Urothelium cell line (cell line): Measurements from ENCODE around the gene ZNF653.
A peak's percentile ranks its signal among the peaks of the same experiment; 100 is the strongest.

ENCODE experiments used
- DNase-seq: peaks from one replicate; pipeline ENCODE4 v3.0.0; 2011; ENCODE audit warnings: low spot score, mixed read lengths
- FAIRE-seq: peaks from 2 replicates; lab custom pipeline; 2011; peaks lifted over from hg19 to GRCh38; lab: Jason Lieb, UNC

The ZNF653 gene

DNA sequence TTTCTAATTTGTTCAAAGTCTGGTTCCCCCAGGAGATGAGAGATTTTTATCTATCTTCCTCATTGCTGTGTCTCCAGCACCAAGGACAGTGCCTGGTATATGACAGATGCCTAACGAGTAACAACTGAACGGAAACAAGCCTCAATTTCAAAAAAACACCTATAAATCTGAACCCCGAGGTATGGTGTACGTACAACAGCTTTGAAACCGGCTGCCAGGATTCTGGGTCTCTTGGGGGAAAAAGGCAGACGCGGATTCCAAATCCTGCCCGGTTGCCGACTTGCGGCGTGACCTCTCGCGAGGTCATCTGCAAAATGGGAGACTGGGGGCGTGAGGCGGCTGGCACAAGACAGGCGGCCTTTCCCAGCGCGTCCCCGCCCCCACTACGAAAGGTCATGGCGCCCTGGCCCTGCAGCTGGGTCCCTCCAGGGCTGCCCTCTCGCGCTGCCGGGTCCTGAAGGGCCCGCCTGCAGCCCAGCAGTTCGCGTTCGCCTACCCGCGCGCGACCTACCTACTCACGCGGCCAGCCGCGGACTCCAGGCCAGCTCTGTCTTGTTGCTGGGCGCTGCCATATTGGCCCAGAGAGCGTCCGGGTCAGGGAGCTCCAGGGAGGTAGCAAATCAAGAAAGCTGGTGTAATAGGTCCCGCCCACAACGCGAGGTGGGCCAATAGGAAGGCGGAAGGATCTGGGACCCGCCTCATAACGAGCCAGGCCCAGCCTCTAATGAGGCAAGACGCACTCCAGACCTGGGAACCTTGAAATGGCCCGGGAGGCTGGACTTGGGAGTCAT, 23.1 kb upstream of the ZNF653 start, which contains the start of gene ECSIT:
ECSIT (minus strand) TSS at position 584 of the 791 bp plus-strand sequence. CDS start 9,964 bp downstream, outside the sequence.
- peak; percentile 91 for DNase-seq
- FAIRE-seq: no peak

GRCh38 chr19:11519138-11519537, 13.5 kb upstream of the ZNF653 start:
- DNase-seq: no peak
- no peak for FAIRE-seq

DNA sequence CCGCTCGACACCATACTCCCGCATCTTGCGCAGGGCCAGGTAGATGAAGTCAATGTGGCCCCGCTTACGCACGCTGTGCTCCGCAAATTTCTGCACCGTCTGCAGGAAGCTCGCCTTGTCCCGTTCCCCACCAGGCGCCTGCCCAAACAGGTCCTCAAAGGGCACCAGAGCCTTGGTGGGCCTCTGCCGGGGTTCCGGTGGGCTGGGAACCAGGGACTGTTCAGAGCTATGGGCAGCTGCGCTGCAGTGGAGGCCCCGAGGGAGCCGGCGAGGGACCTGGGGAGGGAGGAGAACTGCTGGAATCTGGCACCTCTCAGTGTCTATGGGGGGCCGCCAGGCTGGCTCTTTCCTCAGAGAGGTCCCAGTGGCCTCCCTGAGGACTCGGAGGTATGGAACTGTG, 8.3 kb upstream of the ZNF653 start:
- no peak for FAIRE-seq
- no peak for DNase-seq

- FAIRE-seq: no peak
- no peak for DNase-seq
These were observed 4.8 kb upstream of the ZNF653 start for GRCh38 chr19:11510444-11510843.

DNA sequence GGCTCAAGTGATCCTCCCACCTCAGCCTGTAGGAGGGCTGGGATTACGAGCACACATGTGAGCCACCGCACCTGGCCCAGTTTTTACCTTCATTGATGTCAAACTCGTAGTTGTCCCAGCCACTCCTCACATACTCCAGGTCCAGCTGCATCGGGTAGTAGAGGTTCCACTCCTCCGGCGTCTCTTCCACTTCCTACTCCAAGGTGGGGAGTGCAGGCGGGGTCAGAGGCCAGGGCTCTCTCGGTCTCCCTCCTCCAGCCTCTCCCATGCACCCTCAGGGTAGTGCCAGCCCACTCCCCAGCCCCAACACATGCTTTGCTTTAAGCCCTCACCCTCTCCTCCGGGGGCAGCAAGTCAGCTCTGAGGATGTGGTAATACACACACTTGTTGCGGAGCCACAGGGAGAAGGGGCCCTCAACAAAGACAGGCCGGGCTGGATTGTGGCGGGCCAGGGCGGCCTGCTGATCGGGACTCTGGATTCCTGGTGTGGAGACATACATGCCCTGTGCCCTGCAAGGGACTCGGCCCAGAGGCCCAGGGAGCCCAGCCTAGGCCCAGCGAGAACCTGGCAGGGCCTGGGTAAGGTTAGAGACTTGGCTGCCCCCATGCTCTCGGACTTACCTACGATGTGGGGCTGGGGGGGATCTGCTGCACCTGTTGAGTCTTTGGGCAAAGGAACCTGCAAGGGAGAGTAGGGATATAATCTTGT, 1.9 kb upstream of the ZNF653 start:
- DNase-seq: no peak
- FAIRE-seq: no peak

DNA sequence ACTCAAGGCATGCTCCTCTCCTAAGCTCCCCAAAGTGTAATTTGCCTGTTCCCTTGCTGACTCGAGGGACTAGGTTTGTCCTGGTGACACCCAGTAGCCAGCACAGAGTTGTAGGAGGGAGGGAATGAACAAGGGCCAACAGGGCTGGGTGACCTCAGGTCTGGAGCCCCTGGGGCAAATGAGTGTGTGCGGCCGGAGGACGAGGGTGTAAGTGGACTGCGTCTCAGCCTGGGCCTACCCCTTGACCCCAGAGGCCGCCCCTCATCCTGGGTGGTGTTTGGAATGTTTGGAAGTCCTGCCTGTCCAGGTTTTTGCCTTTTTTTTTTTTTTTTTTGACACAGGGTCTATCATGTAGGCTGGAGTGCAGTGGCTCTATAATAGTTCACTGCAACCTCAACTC, 1.3 kb upstream of the ZNF653 start:
- DNase-seq (no peak), FAIRE-seq (no peak)

DNA sequence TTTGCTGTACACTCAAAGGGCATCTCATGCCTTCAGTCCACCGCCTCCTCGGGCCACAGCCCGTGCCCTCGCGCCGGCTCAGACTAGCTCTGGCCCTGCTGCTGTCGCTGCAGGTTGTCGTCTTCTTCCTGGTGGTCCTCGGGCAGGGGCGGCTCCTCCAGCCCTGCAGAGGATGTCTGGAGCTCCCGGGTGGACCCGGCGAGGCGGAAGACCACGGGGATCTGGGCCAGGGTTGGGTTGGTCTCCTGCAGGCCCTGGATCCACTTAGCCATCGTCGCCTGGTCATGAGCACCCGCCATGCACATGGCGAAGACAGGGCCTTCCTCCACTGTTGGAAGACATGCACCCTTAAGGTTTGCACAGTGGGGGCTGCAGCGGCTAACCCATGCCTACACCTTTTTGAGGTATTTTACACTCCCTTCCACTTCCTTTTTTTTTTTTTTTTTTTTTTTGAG, 489 bp upstream of the ZNF653 start:
- FAIRE-seq: no peak
- no peak for DNase-seq

DNA sequence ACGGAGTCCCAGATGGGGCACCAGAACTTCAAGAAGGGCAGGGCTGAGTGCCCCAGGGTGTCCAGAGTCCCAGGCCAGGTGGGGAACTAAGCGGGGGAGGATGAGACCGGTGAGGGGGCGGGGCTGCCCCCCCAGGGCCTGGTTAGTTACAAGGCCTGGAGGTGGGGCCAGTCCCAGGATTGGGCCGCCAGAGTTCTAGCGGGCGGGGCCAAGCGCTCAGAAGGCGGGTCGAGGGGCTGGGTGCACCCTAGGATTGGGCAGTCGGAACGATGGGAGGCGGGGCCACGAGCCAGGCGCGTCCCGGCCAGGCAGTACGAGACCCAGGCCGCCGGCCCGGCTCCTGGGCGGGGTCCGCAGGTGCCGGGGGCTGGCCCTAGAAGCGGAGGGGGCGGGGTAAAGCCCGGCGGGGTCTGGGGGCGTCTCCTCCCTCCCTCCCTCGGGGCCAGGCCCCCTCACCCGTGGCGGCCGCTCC, 571 bp downstream of the ZNF653 start:
- FAIRE-seq: no peak
- DNase-seq: peak; percentile 95

DNA sequence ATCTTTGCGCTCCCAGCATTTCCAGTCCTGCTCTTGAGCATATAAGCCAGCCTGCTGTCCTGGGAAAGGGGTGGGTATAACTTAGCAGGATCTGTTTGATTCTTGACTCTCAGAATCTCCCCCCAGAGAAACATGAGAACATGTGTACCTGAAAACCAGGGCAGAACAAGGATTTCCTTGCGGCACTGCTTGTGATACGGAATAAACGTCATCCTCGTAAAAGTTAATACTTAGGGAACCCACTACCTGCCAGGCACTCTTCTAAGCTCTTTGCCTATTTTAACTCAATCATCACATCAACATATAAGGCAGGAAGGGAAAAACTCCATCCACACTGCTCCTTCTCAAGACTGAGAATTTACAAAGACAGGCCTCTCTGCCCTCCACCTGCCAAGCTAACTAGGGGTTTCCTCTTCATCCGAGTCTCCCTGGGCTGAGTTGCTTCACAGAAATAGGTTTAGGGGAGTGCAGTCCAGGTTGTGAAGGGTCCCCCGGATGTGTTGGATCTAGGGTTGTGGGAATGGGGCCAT, 1.1 kb downstream of the ZNF653 start:
- FAIRE-seq: no peak

GRCh38 chr19:11499890-11500420, 5.7 kb downstream of the ZNF653 start:
- DNase-seq (no peak), FAIRE-seq (no peak)

More for the DNA sequence above, 1.1 kb downstream of the ZNF653 start:
- no peak for DNase-seq

DNA sequence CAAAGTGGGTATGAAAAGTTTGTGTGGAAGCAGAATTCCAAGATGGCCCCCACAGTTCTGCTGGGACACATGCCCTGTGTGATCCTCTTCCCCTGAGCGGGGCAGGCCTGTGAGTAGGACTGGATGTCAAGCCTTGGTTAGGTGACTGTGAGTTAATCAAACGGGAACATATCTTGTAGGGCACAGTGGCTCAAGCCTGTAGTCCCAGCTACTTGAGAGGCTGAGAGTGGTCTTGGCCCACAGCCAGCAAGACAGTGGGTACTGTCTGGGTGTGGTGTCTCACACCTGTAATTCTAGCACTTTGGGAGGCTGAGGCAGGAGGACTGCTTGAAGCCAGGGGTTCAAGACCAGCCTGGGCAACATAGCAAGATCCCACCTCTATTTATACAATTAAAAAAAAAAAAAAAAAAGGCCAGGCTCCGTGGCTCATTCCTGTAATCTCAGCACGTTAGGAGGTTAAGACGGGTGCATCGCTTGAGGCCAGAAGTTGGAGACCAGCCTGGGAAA, 6.4 kb downstream of the ZNF653 start:
- FAIRE-seq (no peak), DNase-seq (no peak)

DNA sequence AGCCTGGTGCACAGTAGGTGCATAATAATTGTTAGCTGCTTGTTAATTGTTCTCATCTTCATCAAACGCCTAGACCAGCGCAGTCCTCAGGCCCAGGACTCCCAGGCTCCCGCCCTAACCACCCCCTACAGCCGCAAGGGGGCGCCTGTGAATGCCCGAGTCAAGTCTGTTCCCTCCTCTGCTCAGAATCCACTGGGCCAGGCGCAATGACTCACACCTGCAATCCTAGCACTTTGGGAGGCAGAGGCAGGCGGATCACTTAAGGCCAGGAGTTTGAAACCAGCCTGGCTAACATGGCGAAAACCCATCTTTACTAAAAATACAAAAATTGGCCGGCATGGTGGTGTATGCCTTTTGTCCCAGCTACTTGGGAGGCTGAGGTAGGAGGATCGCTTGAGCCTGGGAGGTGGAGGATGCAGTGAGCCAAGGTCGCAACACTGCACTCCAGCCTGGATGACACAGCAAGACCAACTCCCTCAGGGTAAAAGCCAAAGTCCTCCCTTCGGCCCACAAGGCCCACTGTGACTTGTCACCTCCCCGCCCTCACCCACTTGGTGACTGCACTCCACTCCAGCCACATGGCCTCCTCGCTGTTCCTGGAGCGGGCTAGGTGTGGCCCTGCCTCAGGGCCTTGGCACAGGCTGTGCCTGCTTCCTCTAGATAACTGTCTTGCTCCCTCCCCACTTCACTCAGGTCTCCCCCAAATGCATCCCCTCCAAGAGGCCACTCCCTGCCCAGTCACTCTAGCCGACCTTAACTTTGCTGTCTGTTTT, 9.1 kb downstream of the ZNF653 start:
- no peak for FAIRE-seq
- peak; percentile 65 for DNase-seq

- no peak for FAIRE-seq
- no peak for DNase-seq
These were observed 9.8 kb downstream of the ZNF653 start for GRCh38 chr19:11495885-11496284.

DNA sequence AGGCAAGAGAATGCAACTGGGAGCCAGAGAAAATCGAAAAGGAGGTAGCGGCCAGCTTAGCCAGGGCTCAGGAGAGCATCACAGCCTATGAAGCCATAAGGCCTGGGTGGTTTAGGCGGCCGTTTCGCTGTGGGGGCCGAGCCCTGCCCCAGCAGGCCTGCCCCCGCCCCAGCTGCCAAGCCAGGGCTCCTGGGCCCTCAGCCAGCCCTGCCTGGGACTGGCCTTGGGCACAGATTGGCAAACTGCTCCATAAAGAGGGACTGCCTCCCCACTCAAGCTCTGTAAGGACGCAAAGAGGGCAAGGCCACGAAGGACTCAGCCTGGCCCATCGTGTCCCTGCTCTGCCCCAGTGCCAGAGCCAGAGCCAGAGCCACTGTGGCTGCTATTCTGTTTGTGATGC, 10.2 kb downstream of the ZNF653 start:
- FAIRE-seq (no peak), DNase-seq (no peak)

DNA sequence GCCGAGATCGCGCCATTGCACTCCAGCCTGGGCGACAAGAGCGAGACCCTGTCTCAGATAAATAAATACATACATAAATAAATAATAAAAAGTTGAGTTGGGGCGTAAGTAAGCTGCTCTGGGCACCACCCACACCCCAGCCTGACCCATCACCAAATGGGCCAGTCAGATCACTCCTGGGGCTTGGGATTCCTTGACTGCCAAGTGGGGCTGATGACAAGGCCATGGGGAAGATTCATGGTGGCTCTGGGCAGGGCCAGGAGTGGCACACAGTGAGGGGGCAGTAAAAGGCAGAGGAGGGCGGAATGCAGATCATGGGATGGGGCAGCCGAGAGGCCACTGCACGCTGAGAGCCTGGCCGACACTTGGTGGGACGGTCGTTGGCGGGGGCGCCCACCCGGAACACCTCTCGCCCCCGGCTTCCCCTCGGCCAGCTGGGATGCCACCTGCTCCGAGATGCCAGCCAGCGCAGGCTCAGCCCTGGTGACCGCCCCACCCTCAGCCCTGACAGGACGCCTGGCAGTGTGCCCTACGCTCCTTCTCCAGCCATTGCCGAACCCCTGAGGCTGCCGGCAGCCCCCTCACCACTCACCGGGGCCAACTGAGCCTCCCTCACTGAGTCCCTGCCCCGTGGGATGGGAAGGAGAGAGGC, 10.9 kb downstream of the ZNF653 start:
- FAIRE-seq (no peak), DNase-seq (no peak)

DNA sequence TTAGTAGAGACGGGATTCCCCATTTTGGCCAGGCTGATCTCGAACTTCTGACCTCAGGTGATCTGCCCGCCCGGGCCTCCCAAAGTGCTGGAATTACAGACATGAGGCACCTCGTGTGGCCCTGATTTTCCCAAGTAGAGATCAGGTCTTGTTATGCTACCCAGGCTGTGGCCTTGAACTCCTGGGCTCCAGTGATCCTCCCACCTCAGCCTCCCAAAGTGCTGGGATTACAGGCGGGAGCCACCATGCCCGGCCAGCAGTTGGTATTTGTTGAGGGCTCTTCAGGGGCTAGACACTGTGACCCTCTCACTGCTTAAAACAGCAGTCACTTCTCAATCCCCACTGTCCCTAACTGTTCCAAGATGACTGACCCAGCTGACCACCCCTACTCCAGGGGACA, 16.3 kb downstream of the ZNF653 start:
- FAIRE-seq: no peak
- no peak for DNase-seq

DNA sequence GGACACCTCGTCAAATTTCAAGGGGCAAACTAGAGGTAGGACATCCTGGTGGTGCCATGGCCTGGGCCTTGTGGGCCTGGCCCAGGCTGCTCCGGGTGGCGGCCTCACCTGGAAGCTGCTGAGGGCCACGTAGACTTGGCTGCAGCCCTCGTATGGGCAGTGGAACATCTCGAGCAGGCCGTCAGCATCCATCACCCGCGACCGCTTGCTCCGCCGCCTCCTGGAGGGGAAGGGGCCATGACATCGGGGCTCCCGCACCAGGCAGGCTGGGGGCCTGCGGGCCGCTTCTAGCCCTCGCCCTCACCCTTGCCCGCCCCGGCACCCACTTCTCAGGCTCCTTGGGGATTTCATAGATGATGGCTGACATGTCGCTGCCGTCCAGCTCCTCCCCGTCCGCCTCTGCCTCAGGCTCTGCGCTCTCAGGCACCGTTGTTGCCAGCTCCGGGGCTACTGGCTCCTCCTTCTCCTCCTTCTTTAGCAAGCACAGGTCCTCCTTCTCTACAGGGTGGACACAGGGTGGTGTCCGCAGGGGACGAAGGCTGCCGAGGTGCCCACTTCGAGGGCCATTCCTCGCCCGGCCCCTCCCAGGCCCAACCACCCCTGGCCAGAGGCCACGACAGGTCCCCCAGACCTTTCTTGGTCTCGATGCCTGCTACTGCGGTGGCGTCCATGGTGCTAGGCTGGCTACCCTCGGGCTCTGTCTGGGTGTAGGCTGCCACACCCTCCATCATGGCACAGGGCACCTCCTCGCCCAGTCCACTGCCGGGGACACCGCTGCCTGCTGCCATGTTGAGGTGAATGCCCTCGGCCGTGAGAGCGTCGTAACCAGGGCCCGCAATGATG, 18.8 kb downstream of the ZNF653 start:
- DNase-seq: no peak
- no peak for FAIRE-seq

GRCh38 chr19:11485245-11485837, 20.3 kb downstream of the ZNF653 start:
- DNase-seq: no peak

More at GRCh38 chr19:11485245-11485837, 20.3 kb downstream of the ZNF653 start:
- FAIRE-seq: no peak
